LoVo (cell line): ENCODE data around the gene IMPG1.

Experiments
- DNase-seq: peaks from one replicate; pipeline ENCODE4 v3.0.0-alpha.2; 2016; ENCODE audit warnings: low spot score

Gene IMPG1

GRCh38 chr6:76072562-76072961, at the start of gene IMPG1:
Gene IMPG1 (minus strand): TSS chr6:76072662. CDS start chr6:76072488, 174 bp downstream.
- DNase-seq: no peak

- no peak for DNase-seq
Measured at GRCh38 chr6:76120302-76120701, 47.8 kb upstream of the IMPG1 start.

GRCh38 chr6:76073281-76073680, 819 bp upstream of the IMPG1 start:
- no peak for DNase-seq

GRCh38 chr6:76057469-76057868, 15.0 kb downstream of the IMPG1 start:
- DNase-seq: no peak

GRCh38 chr6:76052314-76052713, 20.1 kb downstream of the IMPG1 start:
- no peak for DNase-seq

DNA sequence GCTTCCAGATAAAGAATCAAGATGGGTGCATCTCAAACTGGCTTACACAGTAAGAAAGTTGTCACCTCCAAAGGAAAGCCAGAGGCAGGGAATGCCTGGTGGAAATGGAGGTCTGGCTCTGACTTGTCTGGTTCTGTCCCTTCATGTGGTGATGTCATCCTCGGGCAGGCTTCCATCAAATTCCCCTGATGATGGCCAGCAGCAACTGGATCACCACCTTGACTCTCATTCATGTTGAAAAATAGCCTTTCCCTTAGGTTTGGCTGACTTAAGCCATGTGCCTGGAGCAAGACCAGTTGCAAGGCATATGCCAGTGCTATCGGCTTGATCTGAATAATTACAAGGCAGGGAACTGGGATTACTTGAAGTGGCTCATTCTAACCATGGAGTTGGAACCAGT, 28.8 kb downstream of the IMPG1 start:
- no peak for DNase-seq

- DNase-seq: no peak
Measured at GRCh38 chr6:76035713-76036112, 36.7 kb downstream of the IMPG1 start.

- no peak for DNase-seq
Measured at GRCh38 chr6:76026101-76026500, 46.4 kb downstream of the IMPG1 start.

GRCh38 chr6:76014626-76015530, 57.6 kb downstream of the IMPG1 start:
- DNase-seq: no peak

DNA sequence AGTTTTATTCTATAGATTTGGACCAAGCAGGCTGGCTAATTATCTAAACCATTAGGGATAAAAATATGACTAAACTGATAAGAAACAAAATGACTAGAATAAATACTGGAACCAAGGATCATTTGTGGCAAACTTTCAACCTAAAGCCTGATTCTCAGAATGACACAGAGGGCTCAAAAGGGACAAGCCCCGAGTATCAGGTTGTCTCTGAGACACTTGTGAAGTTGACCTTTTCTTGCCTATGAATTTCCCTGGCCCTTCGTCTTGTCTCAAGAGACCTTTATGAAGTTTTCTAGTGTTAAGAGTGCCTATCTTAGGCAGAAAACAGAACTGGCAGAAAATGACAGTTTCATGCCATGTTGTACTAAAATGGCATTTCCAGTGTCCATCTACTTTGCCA, 68.3 kb downstream of the IMPG1 start:
- DNase-seq: no peak

GRCh38 chr6:76003686-76004085, 68.8 kb downstream of the IMPG1 start:
- no peak for DNase-seq

DNA sequence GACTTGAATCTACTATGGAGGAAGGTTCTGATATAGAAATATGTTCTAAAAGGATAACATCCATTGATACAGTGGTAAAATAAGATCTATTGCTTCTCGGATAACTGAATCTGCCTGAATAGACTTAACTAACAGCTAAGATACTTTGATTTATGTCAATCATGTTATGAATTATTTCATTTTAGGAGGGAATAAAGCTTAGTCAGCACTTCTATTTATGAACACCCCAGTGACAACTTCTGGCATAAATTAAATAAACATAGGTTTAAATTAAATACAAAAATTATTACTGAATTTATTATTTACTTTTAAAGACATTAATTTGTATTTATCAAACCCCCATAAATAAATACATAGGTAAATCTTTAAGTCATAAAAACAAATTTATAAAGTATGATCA, 69.3 kb downstream of the IMPG1 start:
- DNase-seq: no peak

DNA sequence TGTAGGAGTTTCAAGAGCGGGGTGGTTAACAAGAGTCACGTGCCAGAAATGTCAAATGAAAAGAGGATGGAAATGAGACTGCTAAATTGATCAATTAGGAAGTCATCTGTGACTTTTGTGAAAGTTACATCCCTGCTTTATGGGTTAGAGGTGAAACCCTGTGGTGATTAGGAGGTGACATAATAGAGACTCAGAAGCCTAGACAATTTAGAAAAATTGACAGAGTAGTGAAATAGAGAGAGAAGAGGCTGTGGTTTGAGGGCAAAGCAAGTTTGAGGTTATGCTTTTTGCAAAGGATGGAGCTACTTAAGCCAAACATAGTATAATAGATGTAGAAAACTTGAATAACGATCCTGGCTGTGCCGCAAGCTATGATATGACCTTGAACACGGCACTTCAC, 71.8 kb downstream of the IMPG1 start:
- DNase-seq: no peak

DNA sequence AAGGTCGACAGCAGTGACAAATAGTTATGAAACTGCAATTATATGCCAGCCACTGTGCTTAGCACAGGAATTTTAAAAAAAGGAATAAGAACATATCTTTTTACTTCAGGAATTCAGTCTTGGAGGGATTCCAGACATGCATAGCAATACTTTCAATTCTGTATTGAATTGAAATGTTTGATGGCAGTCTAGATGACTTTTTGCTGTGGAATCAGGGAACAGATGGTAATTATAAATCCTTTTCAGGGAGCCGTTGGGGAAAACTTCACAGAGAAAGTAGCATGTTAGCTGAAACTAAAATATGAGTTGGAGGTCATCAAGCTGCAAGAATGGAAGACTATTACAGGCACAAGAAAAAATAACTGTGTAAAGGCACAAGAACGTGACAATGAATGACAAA, 74.8 kb downstream of the IMPG1 start:
- DNase-seq: no peak

DNA sequence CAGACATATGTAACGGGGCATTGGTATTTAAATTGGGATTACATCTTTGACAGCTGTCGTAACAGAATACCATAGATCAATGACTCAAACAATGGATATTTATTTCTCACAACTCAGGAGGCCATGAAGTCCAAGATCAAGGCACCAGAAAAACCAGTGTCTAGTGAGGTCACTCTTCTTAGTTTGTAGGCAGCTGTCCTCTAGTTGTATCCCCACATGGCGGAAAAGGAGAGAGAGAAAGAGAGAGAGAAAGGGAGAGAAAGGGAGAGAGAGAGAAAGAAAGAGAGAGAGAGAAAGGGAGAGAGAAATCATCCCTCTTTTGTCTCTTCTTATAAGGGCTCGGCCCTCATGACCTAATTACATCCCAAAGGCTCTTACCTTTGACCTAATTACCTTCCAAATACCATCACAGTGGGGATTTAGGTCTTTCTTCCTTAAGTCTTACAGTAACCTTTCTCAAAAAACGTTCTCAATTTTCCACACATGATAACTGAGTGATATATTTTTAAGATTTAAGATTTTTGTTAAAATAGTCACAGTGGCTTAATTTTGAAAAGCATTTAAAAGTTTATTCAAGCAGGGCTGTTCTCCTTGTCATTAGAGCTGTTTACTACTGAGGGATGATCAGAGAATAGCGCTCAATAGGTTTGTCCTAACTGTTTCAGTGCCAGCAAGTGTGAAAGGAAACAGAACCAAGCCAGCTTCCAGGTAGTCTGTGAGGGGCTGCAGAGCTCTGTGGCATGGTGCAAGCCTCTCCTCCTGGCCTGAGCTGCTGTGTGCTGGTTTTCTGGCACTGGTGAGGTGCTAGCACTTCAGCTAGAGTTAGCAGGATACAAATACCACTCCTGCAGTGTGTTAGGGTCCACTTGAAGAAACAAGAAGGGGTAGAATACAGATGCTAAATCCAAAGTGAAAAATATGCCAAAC, 79.0 kb downstream of the IMPG1 start:
- no peak for DNase-seq

DNA sequence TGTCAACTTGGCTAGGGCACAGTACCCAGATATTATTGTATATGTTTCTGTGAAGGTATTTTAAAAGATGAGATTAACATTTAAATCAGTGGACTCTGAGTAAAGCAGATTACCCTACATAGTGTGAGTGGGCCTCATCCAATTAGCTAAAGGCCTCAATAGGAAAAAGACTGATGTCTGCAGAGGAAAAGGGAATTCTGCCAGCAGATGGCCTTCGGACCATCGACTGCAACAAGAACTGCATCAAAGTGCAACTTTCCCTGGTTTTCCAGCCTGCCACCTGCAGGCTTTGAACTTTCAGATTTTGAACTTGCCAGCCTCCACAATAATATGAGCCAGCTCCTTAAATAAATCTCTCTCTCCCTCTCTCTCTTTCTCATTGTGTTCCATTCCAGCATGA, 80.5 kb downstream of the IMPG1 start:
- DNase-seq: no peak

- no peak for DNase-seq
Measured at GRCh38 chr6:75986935-75987334, 85.5 kb downstream of the IMPG1 start.

GRCh38 chr6:75975904-75976303, 96.6 kb downstream of the IMPG1 start:
- DNase-seq: no peak

DNA sequence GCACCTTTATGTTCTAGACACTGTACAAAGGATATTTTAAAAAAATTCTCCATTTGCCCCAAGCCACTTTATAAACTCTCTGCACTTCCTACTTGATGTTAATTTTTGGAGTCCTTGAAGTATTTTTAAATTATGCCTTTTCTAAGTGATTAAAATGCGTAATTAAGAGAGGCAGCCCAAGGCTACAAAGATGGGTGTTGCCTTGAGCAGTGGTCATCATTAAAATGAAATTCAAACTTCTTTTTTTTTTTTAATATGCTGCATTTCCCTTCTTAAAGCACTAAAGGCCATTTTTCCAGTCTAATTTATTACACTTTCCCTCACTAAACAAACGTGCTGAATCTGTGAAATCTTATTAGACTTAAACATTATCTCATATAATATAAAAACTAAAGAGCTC, 102.4 kb downstream of the IMPG1 start:
- DNase-seq: no peak

GRCh38 chr6:75968143-75968542, 104.3 kb downstream of the IMPG1 start:
- no peak for DNase-seq

GRCh38 chr6:75963569-75963968, 108.9 kb downstream of the IMPG1 start:
- DNase-seq: no peak

DNA sequence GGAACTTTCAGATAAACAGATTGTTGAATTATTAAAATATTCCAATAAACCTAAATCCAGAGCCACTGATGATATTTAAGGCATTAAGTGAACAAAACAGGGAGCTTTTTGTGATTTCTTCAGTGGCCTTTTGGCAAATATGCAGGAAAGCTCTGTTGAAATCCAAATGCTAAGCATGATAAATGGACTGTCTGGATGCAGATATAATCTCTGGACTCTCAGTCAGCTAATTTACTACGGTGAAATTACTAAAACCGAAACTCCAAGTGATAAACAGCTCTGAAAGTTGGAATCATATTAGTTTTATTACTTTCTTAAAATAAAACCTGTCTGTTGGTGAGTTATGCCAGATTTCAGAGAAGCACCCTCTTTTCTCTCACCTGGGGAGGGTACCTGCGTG, 120.3 kb downstream of the IMPG1 start:
- DNase-seq: no peak

- no peak for DNase-seq
Measured at GRCh38 chr6:75947935-75948334, 124.5 kb downstream of the IMPG1 start.
